GM18867 (cell line): ENCODE results near the gene DLL4.
"Not testable (repeated sequence)": the region's sequence is repeated elsewhere in the genome, so short reads cannot be mapped to it uniquely, and the experiment has no call there.

Experiments
- ATAC-seq: cut with Tn5 transposase; IDR thresholded peaks from one replicate; pipeline ENCODE4 v1.9.1; 2021; ENCODE audit warnings: mild to moderate bottlenecking, moderate library complexity; ENCODE audit not compliant: unreplicated experiment

Gene DLL4

GRCh38 chr15:40957581-40958051 is 28.5 kb downstream of the DLL4 start:
- no peak for ATAC-seq

- ATAC-seq: no peak
Measured at GRCh38 chr15:40958146-40958545, 29.0 kb downstream of the DLL4 start.

GRCh38 chr15:40958723-40959122 is 29.6 kb downstream of the DLL4 start:
- no peak for ATAC-seq

GRCh38 chr15:40959331-40960141 is 30.4 kb downstream of the DLL4 start:
- no peak for ATAC-seq

GRCh38 chr15:40960151-40960885 is 31.2 kb downstream of the DLL4 start:
- no peak for ATAC-seq

GRCh38 chr15:40960925-40961324 is 31.8 kb downstream of the DLL4 start:
- ATAC-seq: no peak

GRCh38 chr15:40961740-40962139 is 32.6 kb downstream of the DLL4 start:
- ATAC-seq: not testable (repeated sequence)

GRCh38 chr15:40962317-40962716 is 33.2 kb downstream of the DLL4 start:
- ATAC-seq: not testable (repeated sequence)

GRCh38 chr15:40963201-40963600 is 34.1 kb downstream of the DLL4 start:
- no peak for ATAC-seq

- ATAC-seq: no peak
Measured at GRCh38 chr15:40964006-40964405, 34.9 kb downstream of the DLL4 start.

- no peak for ATAC-seq
Measured at GRCh38 chr15:40964634-40965033, 35.5 kb downstream of the DLL4 start.

- ATAC-seq: no peak
Measured at GRCh38 chr15:40968290-40969085, 39.3 kb downstream of the DLL4 start.

- ATAC-seq: no peak
Measured at GRCh38 chr15:40969363-40969762, 40.2 kb downstream of the DLL4 start.

- no peak for ATAC-seq
Measured at GRCh38 chr15:40974879-40975278, 45.7 kb downstream of the DLL4 start.

GRCh38 chr15:40976819-40977218 is 47.7 kb downstream of the DLL4 start:
- no peak for ATAC-seq

- ATAC-seq: no peak
Measured at GRCh38 chr15:40978141-40978540, 49.0 kb downstream of the DLL4 start.

- no peak for ATAC-seq
Measured at GRCh38 chr15:40978562-40978961, 49.4 kb downstream of the DLL4 start.

GRCh38 chr15:40981186-40981585 is 52.0 kb downstream of the DLL4 start:
- ATAC-seq: no peak

GRCh38 chr15:40982855-40983254 is 53.7 kb downstream of the DLL4 start:
- no peak for ATAC-seq

GRCh38 chr15:40984406-40984805 is 55.3 kb downstream of the DLL4 start:
- no peak for ATAC-seq

GRCh38 chr15:40984964-40985363 is 55.8 kb downstream of the DLL4 start:
- ATAC-seq: no peak
